K562 (cell line): Measurements from ENCODE around the gene CCR7. TPM values are rescaled to one million over a fixed set of nuclear protein-coding genes. Genes with fewer than 3 reads are reported as not detected.
A peak's percentile ranks its signal among the peaks of the same experiment; 100 is the strongest.

Source experiments
- BACH1 ChIP-seq: fragments of 200-800 bp; sonication (Bioruptor generic); IDR thresholded peaks from 2 replicates; pipeline ENCODE4 v1.6.1; 2016; ENCODE audit warnings: missing genetic modification characterization, missing compliant biosample characterization
- FOXK1 ChIP-seq: sonication (generic); formaldehyde crosslinking; IDR thresholded peaks from 2 replicates; pipeline ENCODE4 v1.8.0; 2022; ENCODE audit warnings: missing genetic modification reagents, mild to moderate bottlenecking, borderline replicate concordance
- GABPA ChIP-seq: fragments of 200-800 bp; sonication (Bioruptor generic); conservative IDR thresholded peaks from 2 replicates; pipeline ENCODE4 v1.6.1; 2016; ENCODE audit warnings: low read depth, missing genetic modification characterization, missing compliant biosample characterization
- HLTF ChIP-seq: fragments of 450-650 bp; IDR thresholded peaks from 2 replicates; pipeline ENCODE4 v1.6.1; 2016
- MAZ ChIP-seq, 2 experiments: fragments of 450-650 bp in 1 of 2; sonication (generic) in 1 of 2; formaldehyde crosslinking; IDR thresholded peaks in 1 of 2; conservative IDR thresholded peaks in 1 of 2; 2 replicates each; pipeline versions ENCODE4 v1.4.0 to v1.5.0; 2020; ENCODE audit warnings: mild to moderate bottlenecking in 1 of 2, missing genetic modification reagents in 1 of 2
- MTA1 ChIP-seq: fragments of 450-650 bp; IDR thresholded peaks from 2 replicates; pipeline ENCODE4 v1.6.1; 2017; ENCODE audit warnings: borderline replicate concordance
- RNF219 ChIP-seq: fragments of 250-450 bp; sonication (Bioruptor Pico); IDR thresholded peaks from 2 replicates; pipeline ENCODE4 v1.5.0; 2022; ENCODE audit warnings: mild to moderate bottlenecking
- SIN3B ChIP-seq: fragments of 450-650 bp; IDR thresholded peaks from 2 replicates; pipeline ENCODE4 v1.6.1; 2017; ENCODE audit warnings: low read depth, mild to moderate bottlenecking, moderate library complexity
- SUPT5H ChIP-seq: fragments of 450-650 bp; IDR thresholded peaks from 2 replicates; pipeline ENCODE4 v1.6.1; 2016
- USF1 ChIP-seq: sonication (generic); formaldehyde crosslinking; IDR thresholded peaks from 2 replicates; pipeline ENCODE4 v1.9.0; 2022; ENCODE audit warnings: mild to moderate bottlenecking, missing genetic modification reagents
- ZSCAN29 ChIP-seq: fragments of 450-650 bp; IDR thresholded peaks from 2 replicates; pipeline ENCODE4 v1.6.1; 2017
- polyA plus RNA-seq, 8 experiments: library from polyadenylated mRNA; depleted of rRNA in 4 of 8; stranded (reverse) in 5 of 8; unstranded in 3 of 8; fragments of >200 nt; fragmentation: Nextera tagmentation in 2 of 8; fragmentation: Illumina TruSeq in 1 of 8; extraction: Ambion mirVana in 2 of 8; extraction: Trizol in 1 of 8; gene quantifications; 2 replicates each; pipeline versions ENCODE4 v1.2.1 to v1.2.3, GENCODE V29; 2011 to 2014; ENCODE audit warnings: inconsistent platforms in 1 of 8, missing spikeins in 1 of 8
- total RNA-seq, 7 experiments: library from RNA; depleted of rRNA in 6 of 7; stranded (reverse); fragments of >200 nt in 6 of 7; fragmentation: Illumina TruSeq in 2 of 7; extraction: Trizol in 2 of 7; gene quantifications; 2 replicates each; pipeline versions ENCODE4 v1.2.1 to v1.2.3, GENCODE V29; 2011 to 2021; ENCODE audit warnings: low replicate concordance in 1 of 7
- TF ChIP-seq, protein P1 (sequence below), 3 experiments: IDR thresholded peaks in 2 of 3; conservative IDR thresholded peaks in 1 of 3; 2 replicates each; pipeline ENCODE4 v1.5.1; 2011 to 2012; ENCODE audit warnings: low read length in 3 of 3, mild to moderate bottlenecking in 3 of 3, control low read depth in 2 of 3, improper control_type of control experiment in 1 of 3, inconsistent platforms in 1 of 3, low read depth in 1 of 3, mixed read lengths in 1 of 3, moderate library complexity in 1 of 3; ENCODE audit not compliant: insufficient read depth in 2 of 3
- TF ChIP-seq, protein P2 (sequence below): fragments of 250-450 bp; sonication (Bioruptor Pico); IDR thresholded peaks from 2 replicates; pipeline ENCODE4 v1.4.0; 2020
- TF ChIP-seq, protein P3 (sequence below): sonication (generic); formaldehyde crosslinking; IDR thresholded peaks from 2 replicates; pipeline ENCODE4 v1.8.1; 2023; ENCODE audit warnings: mild to moderate bottlenecking, missing genetic modification reagents

The CCR7 gene
- total and polyA plus RNA-seq, 9 of the 15 experiments (the other 6 are each of a cell fraction or from before 2014, with no cell fraction given), result 0.14 to 1.4 (median 0.56) TPM

DNA sequence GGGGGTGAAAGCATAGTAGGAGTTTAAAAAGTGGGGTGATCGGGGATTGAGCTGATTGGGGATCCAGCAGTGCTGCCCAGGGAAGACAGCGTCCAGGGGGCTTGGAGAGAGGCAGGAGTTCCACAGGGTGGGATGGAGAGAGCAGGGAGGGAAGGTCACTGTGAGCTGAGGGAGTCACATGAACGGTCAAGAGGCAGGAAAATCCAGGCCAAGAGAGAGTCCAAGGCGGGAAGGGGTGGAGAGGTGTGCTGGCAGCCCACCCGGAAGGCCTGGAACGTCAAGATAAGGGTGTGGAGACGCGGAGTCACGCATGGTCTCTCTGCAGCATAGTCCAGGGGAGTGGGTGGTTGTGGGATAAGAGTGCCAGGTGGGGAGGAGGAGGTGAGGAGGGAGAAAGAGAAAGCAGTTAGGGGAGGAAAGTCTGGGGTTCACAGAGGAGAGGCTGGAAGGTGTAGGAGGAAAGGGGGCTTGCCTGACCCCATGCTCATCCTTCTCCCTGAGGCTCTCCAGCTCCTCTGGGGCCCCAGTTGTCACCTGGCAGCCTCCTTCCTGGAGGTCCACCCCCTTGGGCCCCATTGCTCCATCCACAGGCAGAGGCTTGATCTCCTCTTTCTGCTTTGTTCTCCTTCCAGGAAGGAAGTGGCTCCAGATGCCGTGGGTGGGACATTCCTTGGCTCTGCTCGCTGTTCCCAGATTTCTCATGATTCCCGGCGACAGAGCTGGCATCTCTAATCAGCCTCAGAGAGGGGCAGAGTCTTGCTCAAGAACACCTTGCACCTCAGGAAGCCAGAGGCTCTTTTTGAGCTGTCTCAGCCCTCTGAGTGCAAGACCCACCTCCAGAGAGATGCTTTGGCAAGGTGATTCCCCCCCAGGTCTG, 28.7 kb downstream of the CCR7 start (continued):
- peak; percentile 57 to 59; a peak in 3 of 4 replicates for TF ChIP-seq MAZ (CRISPR knock-in tag; conservative IDR thresholded peaks at IDR 0.05 in 1 of 2, IDR thresholded peaks at IDR 0.05 in 1 of 2)
- TF ChIP-seq GABPA (tag), result no peak
- TF ChIP-seq BACH1 (tag), result 0 out of 2 replicates have a peak, but pooled peaks have one; percentile 37
- TF ChIP-seq ZSCAN29, result no peak
- no peak for TF ChIP-seq RNF219 (CRISPR knock-in tag)
- TF ChIP-seq, protein P1, sequence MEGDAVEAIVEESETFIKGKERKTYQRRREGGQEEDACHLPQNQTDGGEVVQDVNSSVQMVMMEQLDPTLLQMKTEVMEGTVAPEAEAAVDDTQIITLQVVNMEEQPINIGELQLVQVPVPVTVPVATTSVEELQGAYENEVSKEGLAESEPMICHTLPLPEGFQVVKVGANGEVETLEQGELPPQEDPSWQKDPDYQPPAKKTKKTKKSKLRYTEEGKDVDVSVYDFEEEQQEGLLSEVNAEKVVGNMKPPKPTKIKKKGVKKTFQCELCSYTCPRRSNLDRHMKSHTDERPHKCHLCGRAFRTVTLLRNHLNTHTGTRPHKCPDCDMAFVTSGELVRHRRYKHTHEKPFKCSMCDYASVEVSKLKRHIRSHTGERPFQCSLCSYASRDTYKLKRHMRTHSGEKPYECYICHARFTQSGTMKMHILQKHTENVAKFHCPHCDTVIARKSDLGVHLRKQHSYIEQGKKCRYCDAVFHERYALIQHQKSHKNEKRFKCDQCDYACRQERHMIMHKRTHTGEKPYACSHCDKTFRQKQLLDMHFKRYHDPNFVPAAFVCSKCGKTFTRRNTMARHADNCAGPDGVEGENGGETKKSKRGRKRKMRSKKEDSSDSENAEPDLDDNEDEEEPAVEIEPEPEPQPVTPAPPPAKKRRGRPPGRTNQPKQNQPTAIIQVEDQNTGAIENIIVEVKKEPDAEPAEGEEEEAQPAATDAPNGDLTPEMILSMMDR (IDR thresholded peaks at IDR 0.05 in 2 of 3, conservative IDR thresholded peaks at IDR 0.05 in 1 of 3; ENCODE audit: insufficient read depth in 2 of 3, low read depth in 1 of 3, low read length in 3 of 3), result no peak
- TF ChIP-seq, protein P2, sequence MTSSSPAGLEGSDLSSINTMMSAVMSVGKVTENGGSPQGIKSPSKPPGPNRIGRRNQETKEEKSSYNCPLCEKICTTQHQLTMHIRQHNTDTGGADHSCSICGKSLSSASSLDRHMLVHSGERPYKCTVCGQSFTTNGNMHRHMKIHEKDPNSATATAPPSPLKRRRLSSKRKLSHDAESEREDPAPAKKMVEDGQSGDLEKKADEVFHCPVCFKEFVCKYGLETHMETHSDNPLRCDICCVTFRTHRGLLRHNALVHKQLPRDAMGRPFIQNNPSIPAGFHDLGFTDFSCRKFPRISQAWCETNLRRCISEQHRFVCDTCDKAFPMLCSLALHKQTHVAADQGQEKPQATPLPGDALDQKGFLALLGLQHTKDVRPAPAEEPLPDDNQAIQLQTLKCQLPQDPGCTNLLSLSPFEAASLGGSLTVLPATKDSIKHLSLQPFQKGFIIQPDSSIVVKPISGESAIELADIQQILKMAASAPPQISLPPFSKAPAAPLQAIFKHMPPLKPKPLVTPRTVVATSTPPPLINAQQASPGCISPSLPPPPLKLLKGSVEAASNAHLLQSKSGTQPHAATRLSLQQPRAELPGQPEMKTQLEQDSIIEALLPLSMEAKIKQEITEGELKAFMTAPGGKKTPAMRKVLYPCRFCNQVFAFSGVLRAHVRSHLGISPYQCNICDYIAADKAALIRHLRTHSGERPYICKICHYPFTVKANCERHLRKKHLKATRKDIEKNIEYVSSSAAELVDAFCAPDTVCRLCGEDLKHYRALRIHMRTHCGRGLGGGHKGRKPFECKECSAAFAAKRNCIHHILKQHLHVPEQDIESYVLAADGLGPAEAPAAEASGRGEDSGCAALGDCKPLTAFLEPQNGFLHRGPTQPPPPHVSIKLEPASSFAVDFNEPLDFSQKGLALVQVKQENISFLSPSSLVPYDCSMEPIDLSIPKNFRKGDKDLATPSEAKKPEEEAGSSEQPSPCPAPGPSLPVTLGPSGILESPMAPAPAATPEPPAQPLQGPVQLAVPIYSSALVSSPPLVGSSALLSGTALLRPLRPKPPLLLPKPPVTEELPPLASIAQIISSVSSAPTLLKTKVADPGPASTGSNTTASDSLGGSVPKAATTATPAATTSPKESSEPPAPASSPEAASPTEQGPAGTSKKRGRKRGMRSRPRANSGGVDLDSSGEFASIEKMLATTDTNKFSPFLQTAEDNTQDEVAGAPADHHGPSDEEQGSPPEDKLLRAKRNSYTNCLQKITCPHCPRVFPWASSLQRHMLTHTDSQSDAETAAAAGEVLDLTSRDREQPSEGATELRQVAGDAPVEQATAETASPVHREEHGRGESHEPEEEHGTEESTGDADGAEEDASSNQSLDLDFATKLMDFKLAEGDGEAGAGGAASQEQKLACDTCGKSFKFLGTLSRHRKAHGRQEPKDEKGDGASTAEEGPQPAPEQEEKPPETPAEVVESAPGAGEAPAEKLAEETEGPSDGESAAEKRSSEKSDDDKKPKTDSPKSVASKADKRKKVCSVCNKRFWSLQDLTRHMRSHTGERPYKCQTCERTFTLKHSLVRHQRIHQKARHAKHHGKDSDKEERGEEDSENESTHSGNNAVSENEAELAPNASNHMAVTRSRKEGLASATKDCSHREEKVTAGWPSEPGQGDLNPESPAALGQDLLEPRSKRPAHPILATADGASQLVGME (CRISPR knock-in tag), result no peak
- TF ChIP-seq SIN3B, result no peak
- TF ChIP-seq FOXK1 (CRISPR knock-in tag), result no peak
- TF ChIP-seq SUPT5H, result peak; percentile 27; the same call in 1 of the 2 replicates
- peak; percentile 87 for TF ChIP-seq MTA1
- TF ChIP-seq HLTF, result peak; percentile 93
- no peak for TF ChIP-seq USF1 (CRISPR knock-in tag)
- TF ChIP-seq, protein P3, sequence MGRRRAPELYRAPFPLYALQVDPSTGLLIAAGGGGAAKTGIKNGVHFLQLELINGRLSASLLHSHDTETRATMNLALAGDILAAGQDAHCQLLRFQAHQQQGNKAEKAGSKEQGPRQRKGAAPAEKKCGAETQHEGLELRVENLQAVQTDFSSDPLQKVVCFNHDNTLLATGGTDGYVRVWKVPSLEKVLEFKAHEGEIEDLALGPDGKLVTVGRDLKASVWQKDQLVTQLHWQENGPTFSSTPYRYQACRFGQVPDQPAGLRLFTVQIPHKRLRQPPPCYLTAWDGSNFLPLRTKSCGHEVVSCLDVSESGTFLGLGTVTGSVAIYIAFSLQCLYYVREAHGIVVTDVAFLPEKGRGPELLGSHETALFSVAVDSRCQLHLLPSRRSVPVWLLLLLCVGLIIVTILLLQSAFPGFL, result no peak
